Measurements from ENCODE around the gene ANGEL1. TPM values are rescaled to one million over a fixed set of nuclear protein-coding genes. Genes with fewer than 3 reads are reported as not detected.
A peak's percentile ranks its signal among the peaks of the same experiment; 100 is the strongest.

The ANGEL1 gene
- total and polyA plus RNA-seq, 2 donors (not counting 1 experiment from before 2014, with no cell fraction given): 6.6 to 8.4 TPM

DNA sequence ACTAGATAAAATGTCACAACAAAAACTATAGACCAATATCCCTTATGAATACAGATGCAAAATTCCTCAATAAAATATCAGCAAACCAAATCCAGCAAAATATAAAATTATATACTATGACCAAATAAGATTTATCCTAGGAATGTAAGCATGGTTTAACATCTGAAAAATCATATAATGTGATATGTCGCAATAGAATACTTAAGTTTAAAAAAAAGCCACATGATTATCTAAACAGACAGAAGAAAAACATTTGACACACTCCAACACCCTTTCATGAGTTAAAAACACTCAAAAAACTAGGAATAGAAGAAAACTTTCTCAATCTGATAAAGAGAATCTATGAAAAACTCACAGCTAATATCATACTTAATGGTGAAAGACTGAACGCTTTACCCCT, 20.3 kb downstream of the ANGEL1 start:
- H3K4me1 ChIP-seq (ENCODE audit: control insufficient read depth, extremely low read depth, insufficient read depth, low read length): no peaks in the 10 kb centered on the region
- no peaks in the 10 kb centered on the region for H3K27me3 ChIP-seq (ENCODE audit: control insufficient read depth, insufficient read depth, low read length)
- H4K20me1 ChIP-seq (ENCODE audit: control insufficient read depth, extremely low read depth, insufficient read depth, low read length): no peaks in the 10 kb centered on the region
- no peaks in the 10 kb centered on the region for H3K79me2 ChIP-seq (ENCODE audit: control insufficient read depth, insufficient read depth, low read length)
- no peak overlapping the region for H3K27ac ChIP-seq (ENCODE audit: insufficient read depth, low read length)
- no peaks in the 10 kb centered on the region for H3K9me3 ChIP-seq (ENCODE audit: control insufficient read depth, insufficient read depth, low read depth, low read length)
- DNase-seq (ENCODE audit: low read depth in 2 of 2): peak in 1 of 2 donors; percentile 37
- no peak overlapping the region for H3K4me2 ChIP-seq (ENCODE audit: extremely low read depth, insufficient read depth, low read length)
- TF ChIP-seq CTCF (conservative IDR thresholded peaks at IDR 0.05 in 1 of 2, IDR thresholded peaks at IDR 0.05 in 1 of 2; ENCODE audit: low read depth in 1 of 2, low read length in 2 of 2): no peak
- no peak for TF ChIP-seq EZH2 (IDR thresholded peaks at IDR 0.05; ENCODE audit: low read length, missing control alignments)
- H2AFZ ChIP-seq (ENCODE audit: low read length): no peak overlapping the region
- no peak overlapping the region for H3K4me3 ChIP-seq (replicated peaks in 1 of 4; ENCODE audit: control extremely low read depth in 1 of 4, insufficient read depth in 1 of 4, low read depth in 3 of 4, low read length in 4 of 4)
- no peaks in the 10 kb centered on the region for H3K36me3 ChIP-seq (ENCODE audit: control insufficient read depth, insufficient read depth, low read length)
- no peak overlapping the region for H3K9ac ChIP-seq (ENCODE audit: insufficient read depth, low read length)

GRCh38 chr14:76786601-76787000, 26.1 kb downstream of the ANGEL1 start:
- TF ChIP-seq CTCF (conservative IDR thresholded peaks at IDR 0.05 in 1 of 2, IDR thresholded peaks at IDR 0.05 in 1 of 2; ENCODE audit: low read depth in 1 of 2, low read length in 2 of 2): no peak
- TF ChIP-seq EZH2 (IDR thresholded peaks at IDR 0.05; ENCODE audit: low read length, missing control alignments): no peak
- no peaks in the 10 kb centered on the region for H3K36me3 ChIP-seq (ENCODE audit: control insufficient read depth, insufficient read depth, low read length)
- no peaks in the 10 kb centered on the region for H3K9me3 ChIP-seq (ENCODE audit: control insufficient read depth, insufficient read depth, low read depth, low read length)
- no peak overlapping the region for H3K4me3 ChIP-seq (replicated peaks in 1 of 4; ENCODE audit: control extremely low read depth in 1 of 4, insufficient read depth in 1 of 4, low read depth in 3 of 4, low read length in 4 of 4)
- H4K20me1 ChIP-seq (ENCODE audit: control insufficient read depth, extremely low read depth, insufficient read depth, low read length): no peaks in the 10 kb centered on the region
- no peaks in the 10 kb centered on the region for H3K27me3 ChIP-seq (ENCODE audit: control insufficient read depth, insufficient read depth, low read length)
- no peak for DNase-seq (ENCODE audit: low read depth in 2 of 2)
- no peak overlapping the region for H2AFZ ChIP-seq (ENCODE audit: low read length)
- H3K79me2 ChIP-seq (ENCODE audit: control insufficient read depth, insufficient read depth, low read length): no peaks in the 10 kb centered on the region
- no peak overlapping the region for H3K27ac ChIP-seq (ENCODE audit: insufficient read depth, low read length)
- no peak overlapping the region for H3K9ac ChIP-seq (ENCODE audit: insufficient read depth, low read length)
- H3K4me2 ChIP-seq (ENCODE audit: extremely low read depth, insufficient read depth, low read length): no peak overlapping the region
- peaks cover under 1% of the 10 kb centered on the region for H3K4me1 ChIP-seq (ENCODE audit: control insufficient read depth, extremely low read depth, insufficient read depth, low read length)

- Histone ChIP-seq H4K20me1 (ENCODE audit: control insufficient read depth, extremely low read depth, insufficient read depth, low read length) (no peaks in the 10 kb centered on the region), H3K4me2 (ENCODE audit: extremely low read depth, insufficient read depth, low read length) (no peak overlapping the region), H3K79me2 (ENCODE audit: control insufficient read depth, insufficient read depth, low read length) (no peaks in the 10 kb centered on the region), H3K9me3 (ENCODE audit: control insufficient read depth, insufficient read depth, low read depth, low read length) (no peaks in the 10 kb centered on the region), H3K36me3 (ENCODE audit: control insufficient read depth, insufficient read depth, low read length) (no peaks in the 10 kb centered on the region), H2AFZ (ENCODE audit: low read length) (no peak overlapping the region), H3K27ac (ENCODE audit: insufficient read depth, low read length) (no peak overlapping the region), H3K4me1 (ENCODE audit: control insufficient read depth, extremely low read depth, insufficient read depth, low read length) (peaks cover 6% of the 10 kb centered on the region), H3K9ac (ENCODE audit: insufficient read depth, low read length) (no peak overlapping the region), H3K4me3 (replicated peaks in 1 of 4; ENCODE audit: control extremely low read depth in 1 of 4, insufficient read depth in 1 of 4, low read depth in 3 of 4, low read length in 4 of 4) (no peak overlapping the region), H3K27me3 (ENCODE audit: control insufficient read depth, insufficient read depth, low read length) (no peaks in the 10 kb centered on the region)
- TF ChIP-seq CTCF (conservative IDR thresholded peaks at IDR 0.05 in 1 of 2, IDR thresholded peaks at IDR 0.05 in 1 of 2; ENCODE audit: low read depth in 1 of 2, low read length in 2 of 2) (peak; percentile 62 to 89), EZH2 (IDR thresholded peaks at IDR 0.05; ENCODE audit: low read length, missing control alignments) (no peak)
- DNase-seq (ENCODE audit: low read depth in 2 of 2): peak; percentile 70 to 71
Observed at GRCh38 chr14:76784881-76785280, 27.8 kb downstream of the ANGEL1 start.
